Measurements from ENCODE around the gene POLR2C.
"Not testable (repeated sequence)": the region's sequence is repeated elsewhere in the genome, so short reads cannot be mapped to it uniquely, and the experiment has no call there.

Gene POLR2C

DNA sequence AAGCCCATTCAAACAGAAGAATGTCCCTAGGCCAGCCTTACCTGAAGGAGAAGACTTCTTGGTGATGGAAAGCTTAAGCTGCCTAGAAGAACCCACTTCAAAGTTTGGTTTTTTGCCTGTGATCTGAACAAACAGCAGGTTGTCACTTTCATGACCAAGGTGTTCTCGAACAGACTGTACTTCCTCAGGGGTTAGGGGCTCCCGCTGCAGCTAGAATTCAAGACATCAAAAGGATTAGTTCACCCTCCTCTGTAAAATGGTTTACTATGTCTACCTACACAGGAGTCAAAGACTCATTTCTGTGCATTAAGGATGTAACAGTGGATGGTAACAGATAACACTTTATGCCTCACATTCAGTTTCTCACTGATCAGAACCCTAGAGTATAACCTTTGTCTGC is 28.5 kb upstream of the POLR2C start:
- no peak overlapping the region for H3K27ac Mint-ChIP-seq
- intact Hi-C loops (cut with micrococcal nuclease): no loop called here
- H3K27me3 Mint-ChIP-seq: no peaks in the 10 kb centered on the region
- no peaks in the 10 kb centered on the region for H3K9me3 Mint-ChIP-seq
- peaks cover 6% of the 10 kb centered on the region for H3K4me1 Mint-ChIP-seq (ENCODE audit: low read depth)
- H3K4me3 Mint-ChIP-seq: no peak overlapping the region
- H3K36me3 Mint-ChIP-seq (ENCODE audit: low read depth): peaks cover 89% of the 10 kb centered on the region

GRCh38 chr16:57435838-57436237 is 26.6 kb upstream of the POLR2C start:
- Mint-ChIP-seq H3K27me3 (no peaks in the 10 kb centered on the region), H3K4me1 (ENCODE audit: low read depth) (peaks cover 6% of the 10 kb centered on the region), H3K36me3 (ENCODE audit: low read depth) (peaks cover 89% of the 10 kb centered on the region), H3K9me3 (peaks cover 13% of the 10 kb centered on the region), H3K4me3 (no peak overlapping the region), H3K27ac (no peak overlapping the region)
- intact Hi-C loops (cut with micrococcal nuclease): no loop called here

GRCh38 chr16:57439947-57440346 is 22.5 kb upstream of the POLR2C start:
- H3K9me3 Mint-ChIP-seq: peaks cover 20% of the 10 kb centered on the region
- H3K36me3 Mint-ChIP-seq (ENCODE audit: low read depth): peaks cover 70% of the 10 kb centered on the region
- H3K4me3 Mint-ChIP-seq; H3K27me3 Mint-ChIP-seq; H3K27ac Mint-ChIP-seq; intact Hi-C loops (cut with micrococcal nuclease); H3K4me1 Mint-ChIP-seq (ENCODE audit: low read depth): not testable (repeated sequence)

DNA sequence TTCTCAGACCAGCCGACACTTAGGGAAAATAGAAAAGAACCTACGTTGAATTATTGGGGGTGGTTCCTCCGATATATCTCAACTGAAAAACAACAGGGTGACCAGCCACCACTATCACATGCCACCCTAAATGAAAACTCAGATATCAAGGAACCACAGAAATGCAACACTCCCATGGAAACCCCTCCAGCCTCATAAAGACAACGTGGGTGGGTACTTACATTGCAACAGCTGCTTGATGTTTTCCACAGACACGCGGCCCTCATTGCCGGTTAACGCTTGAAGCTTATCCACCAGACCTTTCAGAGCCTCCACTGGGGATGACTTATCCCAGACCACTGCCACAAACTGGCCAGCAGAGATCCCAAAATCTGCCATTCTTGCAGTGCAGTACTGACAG is 21.9 kb upstream of the POLR2C start:
- H3K4me3 Mint-ChIP-seq; intact Hi-C loops (cut with micrococcal nuclease): not testable (repeated sequence)

GRCh38 chr16:57444711-57445110 is 17.8 kb upstream of the POLR2C start:
- Mint-ChIP-seq H3K4me3 (no peak overlapping the region), H3K9me3 (peaks cover 18% of the 10 kb centered on the region)
- intact Hi-C loops (cut with micrococcal nuclease): no loop called here

More for the DNA sequence above, 21.9 kb upstream of the POLR2C start:
- not testable (repeated sequence) for H3K4me1 Mint-ChIP-seq (ENCODE audit: low read depth); H3K27me3 Mint-ChIP-seq; H3K27ac Mint-ChIP-seq
- peaks cover 64% of the 10 kb centered on the region for H3K36me3 Mint-ChIP-seq (ENCODE audit: low read depth)
- H3K9me3 Mint-ChIP-seq: peaks cover 20% of the 10 kb centered on the region

DNA sequence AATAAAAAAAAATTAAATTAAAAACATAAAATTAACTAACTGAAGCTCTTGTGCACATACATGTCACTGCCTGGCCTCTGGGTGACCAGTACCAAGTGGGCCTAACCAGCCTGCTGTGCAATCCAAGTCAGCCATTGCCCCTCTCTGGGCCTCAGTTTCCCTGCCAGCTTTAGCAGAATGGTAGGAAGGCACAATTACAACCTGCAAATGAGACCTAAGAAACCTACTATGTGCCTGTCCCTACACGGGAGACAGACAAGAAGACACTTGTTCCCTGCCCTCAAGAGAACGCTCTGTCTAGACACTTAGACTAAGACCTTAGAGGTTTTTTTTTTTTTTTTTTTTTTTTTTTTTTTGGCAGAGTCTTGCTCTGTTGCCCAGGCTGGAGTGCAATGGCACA is 17.0 kb upstream of the POLR2C start:
- Mint-ChIP-seq H3K27me3 (no peaks in the 10 kb centered on the region), H3K27ac (no peak overlapping the region), H3K9me3 (peaks cover 10% of the 10 kb centered on the region), H3K36me3 (ENCODE audit: low read depth) (peaks cover 38% of the 10 kb centered on the region), H3K4me1 (ENCODE audit: low read depth) (peaks cover 25% of the 10 kb centered on the region), H3K4me3 (no peak overlapping the region)
- intact Hi-C loops (cut with micrococcal nuclease): no loop called here

More at GRCh38 chr16:57444711-57445110, 17.8 kb upstream of the POLR2C start:
- no peaks in the 10 kb centered on the region for H3K27me3 Mint-ChIP-seq
- H3K4me1 Mint-ChIP-seq (ENCODE audit: low read depth): peaks cover 24% of the 10 kb centered on the region
- peaks cover 46% of the 10 kb centered on the region for H3K36me3 Mint-ChIP-seq (ENCODE audit: low read depth)
- no peak overlapping the region for H3K27ac Mint-ChIP-seq

DNA sequence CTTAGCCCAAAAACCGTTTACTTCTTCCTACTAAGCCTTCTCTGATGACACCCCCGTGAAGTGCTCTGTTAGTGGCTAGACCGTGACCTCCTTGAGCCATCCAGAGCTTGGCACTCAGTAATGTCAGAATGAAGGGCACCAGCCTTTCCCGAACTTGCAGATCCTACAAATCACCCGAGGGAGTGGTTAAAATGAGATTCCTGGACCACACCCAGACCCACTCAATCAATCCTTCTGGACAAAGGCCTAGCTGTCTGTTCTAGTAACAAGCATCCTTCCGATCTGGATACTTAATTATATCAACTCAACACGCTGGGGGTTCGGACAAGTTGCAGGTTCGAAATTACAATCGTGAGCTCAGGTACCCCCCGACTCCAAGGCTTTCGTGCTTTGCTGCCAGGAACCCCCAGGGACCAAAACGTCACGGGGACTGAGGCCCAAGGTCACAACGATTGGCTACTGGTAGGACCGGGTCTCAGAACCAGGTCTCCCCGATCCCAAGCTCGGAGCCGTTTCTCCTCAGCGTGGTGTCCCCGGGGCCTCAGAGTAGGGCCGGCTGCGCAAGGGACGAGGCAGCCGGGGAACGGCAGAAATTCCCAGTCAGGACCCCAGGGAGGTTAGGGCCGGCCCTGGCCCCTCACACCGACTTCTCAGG is 15.8 kb upstream of the POLR2C start:
- peaks cover 25% of the 10 kb centered on the region for H3K4me1 Mint-ChIP-seq (ENCODE audit: low read depth)
- H3K27ac Mint-ChIP-seq: peak overlapping the region; percentile 96

GRCh38 chr16:57447186-57447962 is 15.1 kb upstream of the POLR2C start, which contains the start of the genes CIAPIN1 and COQ9:
Gene CIAPIN1 (minus strand): TSS chr16:57447385. CDS start chr16:57440928, 6,457 bp downstream.
Gene COQ9 (plus strand): TSS chr16:57447479. CDS start chr16:57447506, 27 bp downstream.
- Mint-ChIP-seq H3K4me1 (ENCODE audit: low read depth) (peaks cover 25% of the 10 kb centered on the region), H3K27me3 (no peaks in the 10 kb centered on the region), H3K4me3 (peak within 1 kb of the TSS; percentile 93), H3K9me3 (no peaks in the 10 kb centered on the region), H3K36me3 (ENCODE audit: low read depth) (peaks cover 37% of the 10 kb centered on the region), H3K27ac (peak within 1 kb of the TSS; percentile 96)
- intact Hi-C loops (cut with micrococcal nuclease): loop anchor here (1.0 kb wide), 1 partner anchor 15 kb away; the partner anchor contains the start of gene POLR2C

More for the DNA sequence above, 15.8 kb upstream of the POLR2C start:
- intact Hi-C loops (cut with micrococcal nuclease): loop anchor here (1.0 kb wide), 1 partner anchor 16 kb away; the partner anchor contains the start of gene POLR2C
- Mint-ChIP-seq H3K4me3 (peak overlapping the region; percentile 93), H3K27me3 (no peaks in the 10 kb centered on the region), H3K36me3 (ENCODE audit: low read depth) (peaks cover 37% of the 10 kb centered on the region), H3K9me3 (no peaks in the 10 kb centered on the region)

- Mint-ChIP-seq H3K36me3 (ENCODE audit: low read depth) (peaks cover 72% of the 10 kb centered on the region), H3K4me3 (no peak overlapping the region), H3K27me3 (no peaks in the 10 kb centered on the region), H3K9me3 (no peaks in the 10 kb centered on the region), H3K4me1 (ENCODE audit: low read depth) (peaks cover 15% of the 10 kb centered on the region), H3K27ac (no peak overlapping the region)
- intact Hi-C loops (cut with micrococcal nuclease): no loop called here
These were observed 10.5 kb upstream of the POLR2C start for GRCh38 chr16:57452021-57452420.

GRCh38 chr16:57462978-57463362 is 491 bp downstream of the POLR2C start:
- H3K27ac Mint-ChIP-seq: peak overlapping the region; percentile 97
- peaks cover 25% of the 10 kb centered on the region for H3K4me1 Mint-ChIP-seq (ENCODE audit: low read depth)
- intact Hi-C loops (cut with micrococcal nuclease): loop anchor here (1.0 kb wide), 1 partner anchor 16 kb away; the partner anchor contains the start of genes CIAPIN1 and COQ9
- no peaks in the 10 kb centered on the region for H3K9me3 Mint-ChIP-seq
- peaks cover 92% of the 10 kb centered on the region for H3K36me3 Mint-ChIP-seq (ENCODE audit: low read depth)
- H3K4me3 Mint-ChIP-seq: peak overlapping the region; percentile 100
- H3K27me3 Mint-ChIP-seq: no peaks in the 10 kb centered on the region

- Mint-ChIP-seq H3K4me3 (no peak overlapping the region), H3K27me3 (no peaks in the 10 kb centered on the region), H3K9me3 (no peaks in the 10 kb centered on the region), H3K4me1 (ENCODE audit: low read depth) (peaks cover 29% of the 10 kb centered on the region), H3K36me3 (ENCODE audit: low read depth) (peaks cover 92% of the 10 kb centered on the region), H3K27ac (no peak overlapping the region)
- intact Hi-C loops (cut with micrococcal nuclease): no loop called here
These were observed 2.0 kb downstream of the POLR2C start for GRCh38 chr16:57464523-57464922.

DNA sequence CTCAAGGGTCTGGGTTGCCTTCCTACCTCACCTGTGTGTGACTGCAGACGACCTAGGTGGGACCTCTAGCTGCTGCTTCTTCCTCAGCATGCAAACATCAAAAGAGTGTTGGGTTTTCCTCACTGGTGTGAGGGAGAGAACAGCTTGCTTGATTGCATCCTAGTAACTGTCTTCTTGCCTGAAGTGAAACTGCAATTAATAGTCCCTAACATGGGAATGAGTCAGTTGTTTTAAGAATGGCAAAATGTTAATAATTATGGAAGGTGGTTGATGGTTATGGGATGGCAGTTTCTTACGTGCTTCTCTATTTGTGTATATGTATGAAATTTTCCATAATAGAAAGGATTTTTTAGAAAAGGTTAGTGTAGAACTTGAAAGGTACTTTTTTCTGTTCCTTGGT is 5.9 kb downstream of the POLR2C start:
- Mint-ChIP-seq H3K4me3 (no peak overlapping the region), H3K27ac (no peak overlapping the region), H3K36me3 (ENCODE audit: low read depth) (peaks cover 90% of the 10 kb centered on the region), H3K4me1 (ENCODE audit: low read depth) (peaks cover 54% of the 10 kb centered on the region), H3K27me3 (no peaks in the 10 kb centered on the region), H3K9me3 (no peaks in the 10 kb centered on the region)
- intact Hi-C loops (cut with micrococcal nuclease): no loop called here

- H3K4me1 Mint-ChIP-seq (ENCODE audit: low read depth): peaks cover 47% of the 10 kb centered on the region
- H3K27ac Mint-ChIP-seq: no peak overlapping the region
- H3K36me3 Mint-ChIP-seq (ENCODE audit: low read depth): peaks cover 85% of the 10 kb centered on the region
- no peaks in the 10 kb centered on the region for H3K27me3 Mint-ChIP-seq
- H3K4me3 Mint-ChIP-seq: no peak overlapping the region
- no peaks in the 10 kb centered on the region for H3K9me3 Mint-ChIP-seq
- intact Hi-C loops (cut with micrococcal nuclease): no loop called here
These were observed 6.6 kb downstream of the POLR2C start for GRCh38 chr16:57469046-57469445.

GRCh38 chr16:57469917-57470470 is 7.5 kb downstream of the POLR2C start:
- H3K27me3 Mint-ChIP-seq: peaks cover 4% of the 10 kb centered on the region
- no peak overlapping the region for H3K27ac Mint-ChIP-seq
- H3K4me1 Mint-ChIP-seq (ENCODE audit: low read depth): peaks cover 40% of the 10 kb centered on the region
- H3K36me3 Mint-ChIP-seq (ENCODE audit: low read depth): peaks cover 75% of the 10 kb centered on the region
- intact Hi-C loops (cut with micrococcal nuclease): no loop called here
- H3K9me3 Mint-ChIP-seq: no peaks in the 10 kb centered on the region
- no peak overlapping the region for H3K4me3 Mint-ChIP-seq

Measured in dendritic cell treated with granulocyte-macrophage colony-stimulating factor and Interleukin-4, amounts not matched to agents 40 ng/mL and 50 ng/mL, for 4 days (primary cell).